Smooth muscle cell (in vitro differentiated cells): ENCODE data around the gene FRMPD4. TPM values are rescaled to one million over a fixed set of nuclear protein-coding genes. Genes with fewer than 3 reads are reported as not detected.

ENCODE experiments used
- DNase-seq: peaks from one replicate; lab custom pipeline; 2025; ENCODE audit not compliant: unreplicated experiment; lab: John Stamatoyannopoulos, UW
- H2AFZ ChIP-seq: fragments of 200-600 bp; sonication (generic); 2 replicates; pipeline ENCODE4 v1.6.0; 2016; ENCODE audit warnings: antibody characterized with exemption, low read depth, mild to moderate bottlenecking
- H3F3A ChIP-seq: fragments of 200-600 bp; sonication (generic); 2 replicates; pipeline ENCODE4 v1.6.0; 2017; ENCODE audit warnings: antibody characterized with exemption, low read depth
- H3K27ac ChIP-seq: fragments of 200-600 bp; sonication (generic); 2 replicates; pipeline ENCODE4 v1.5.1; 2016; ENCODE audit warnings: low read depth, mild to moderate bottlenecking
- H3K27me3 ChIP-seq: fragments of 200-600 bp; sonication (generic); 2 replicates; pipeline ENCODE4 v1.6.1; 2016; ENCODE audit warnings: low read depth, mild to moderate bottlenecking
- H3K36me3 ChIP-seq: fragments of 200-600 bp; sonication (generic); 2 replicates; pipeline ENCODE4 v1.5.1; 2016; ENCODE audit warnings: low read depth
- H3K4me1 ChIP-seq: fragments of 200-600 bp; sonication (generic); 2 replicates; pipeline ENCODE4 v1.5.1; 2016; ENCODE audit warnings: low read depth
- H3K4me2 ChIP-seq: fragments of 200-600 bp; sonication (generic); 2 replicates; pipeline ENCODE4 v1.6.0; 2016; ENCODE audit warnings: mild to moderate bottlenecking
- H3K4me3 ChIP-seq: fragments of 200-600 bp; sonication (generic); 2 replicates; pipeline ENCODE4 v1.5.1; 2016; ENCODE audit warnings: mild to moderate bottlenecking
- H3K79me2 ChIP-seq: fragments of 200-600 bp; sonication (generic); 2 replicates; pipeline ENCODE4 v1.6.0; 2016; ENCODE audit warnings: low read depth, mild to moderate bottlenecking
- H3K9ac ChIP-seq: fragments of 200-600 bp; sonication (generic); 2 replicates; pipeline ENCODE4 v1.6.0; 2016; ENCODE audit warnings: low read depth
- H3K9me3 ChIP-seq: fragments of 200-600 bp; sonication (generic); replicated peaks from 2 replicates; pipeline ENCODE4 v1.5.1; 2016; ENCODE audit warnings: low read depth
- H4K20me1 ChIP-seq: fragments of 200-600 bp; sonication (generic); 2 replicates; pipeline ENCODE4 v1.6.0; 2016; ENCODE audit warnings: low read depth
- WGBS: methylation state at CpG from one replicate; pipeline ENCODE4 v1.1.7; 2016; ENCODE audit warnings: low lambda C conversion rate; 5-methylcytosine and 5-hydroxymethylcytosine counted together
- polyA plus RNA-seq: library from polyadenylated mRNA; unstranded; fragments of >200 nt; fragmentation: Nextera tagmentation; extraction: Ambion mirVana; gene quantifications from 2 replicates; pipeline ENCODE4 v1.2.1, GENCODE V29; 2016
- total RNA-seq: library from RNA; depleted of rRNA; stranded (reverse); fragments of >200 nt; gene quantifications from 2 replicates; pipeline ENCODE4 v1.2.3, GENCODE V29; 2014
- TF ChIP-seq, protein P1 (sequence below): fragments of 200-600 bp; sonication (generic); IDR thresholded peaks from 2 replicates; pipeline ENCODE4 v1.5.1; 2017; ENCODE audit warnings: borderline replicate concordance, mild to moderate bottlenecking, antibody characterized with exemption; ENCODE audit not compliant: insufficient read depth, poor library complexity, severe bottlenecking

The FRMPD4 gene
- total and polyA plus RNA-seq, 2 experiments from 2014 or later: 0.13 TPM; not detected in 1

DNA sequence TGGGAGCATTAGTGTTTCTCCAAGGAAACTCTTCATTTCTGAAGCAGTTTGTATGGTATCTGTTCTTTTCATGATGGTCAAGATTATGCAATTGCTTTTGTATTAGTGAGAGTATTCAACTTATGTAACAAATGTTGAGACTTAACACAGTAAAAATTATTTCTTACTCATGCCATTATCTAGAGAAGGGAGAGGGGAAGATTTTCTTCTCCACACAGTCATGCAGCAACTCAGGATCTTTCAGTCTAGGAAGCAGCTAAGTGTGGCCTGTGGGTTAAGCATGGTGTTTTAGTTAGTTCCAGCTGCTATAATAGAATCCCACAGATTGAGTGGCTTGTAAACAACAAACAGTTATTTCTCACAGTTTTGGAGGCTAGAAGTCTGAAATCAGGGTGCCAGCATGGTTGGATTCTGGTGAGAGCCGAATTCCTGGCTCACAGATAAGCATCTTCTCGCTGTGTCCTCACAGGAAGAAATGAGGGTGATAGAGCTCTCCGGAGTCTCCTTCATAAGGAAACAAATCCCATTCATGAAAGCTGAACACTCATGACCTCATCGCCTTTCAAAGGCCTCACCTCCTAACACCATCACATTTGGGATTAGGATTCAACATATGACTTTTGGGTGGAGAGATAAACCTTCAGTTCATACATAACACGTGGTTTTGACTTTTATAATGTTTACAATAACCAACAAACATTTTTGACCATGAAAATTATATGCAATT, 101.2 kb downstream of the FRMPD4 start:
- no peak overlapping the region for H3K4me2 ChIP-seq
- TF ChIP-seq, protein P1, sequence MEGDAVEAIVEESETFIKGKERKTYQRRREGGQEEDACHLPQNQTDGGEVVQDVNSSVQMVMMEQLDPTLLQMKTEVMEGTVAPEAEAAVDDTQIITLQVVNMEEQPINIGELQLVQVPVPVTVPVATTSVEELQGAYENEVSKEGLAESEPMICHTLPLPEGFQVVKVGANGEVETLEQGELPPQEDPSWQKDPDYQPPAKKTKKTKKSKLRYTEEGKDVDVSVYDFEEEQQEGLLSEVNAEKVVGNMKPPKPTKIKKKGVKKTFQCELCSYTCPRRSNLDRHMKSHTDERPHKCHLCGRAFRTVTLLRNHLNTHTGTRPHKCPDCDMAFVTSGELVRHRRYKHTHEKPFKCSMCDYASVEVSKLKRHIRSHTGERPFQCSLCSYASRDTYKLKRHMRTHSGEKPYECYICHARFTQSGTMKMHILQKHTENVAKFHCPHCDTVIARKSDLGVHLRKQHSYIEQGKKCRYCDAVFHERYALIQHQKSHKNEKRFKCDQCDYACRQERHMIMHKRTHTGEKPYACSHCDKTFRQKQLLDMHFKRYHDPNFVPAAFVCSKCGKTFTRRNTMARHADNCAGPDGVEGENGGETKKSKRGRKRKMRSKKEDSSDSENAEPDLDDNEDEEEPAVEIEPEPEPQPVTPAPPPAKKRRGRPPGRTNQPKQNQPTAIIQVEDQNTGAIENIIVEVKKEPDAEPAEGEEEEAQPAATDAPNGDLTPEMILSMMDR: no peak
- no peaks in the 10 kb centered on the region for H3K4me1 ChIP-seq
- no peaks in the 10 kb centered on the region for H4K20me1 ChIP-seq
- H3K9me3 ChIP-seq: no peaks in the 10 kb centered on the region
- no peak for DNase-seq
- H3K36me3 ChIP-seq: no peaks in the 10 kb centered on the region
- H3K4me3 ChIP-seq: no peak overlapping the region
- no peaks in the 10 kb centered on the region for H3F3A ChIP-seq
- no peak overlapping the region for H3K9ac ChIP-seq
- WGBS: 66% methylated on average over 5 of the region's 5 CpGs
- no peak overlapping the region for H3K27ac ChIP-seq
- H2AFZ ChIP-seq: no peak overlapping the region
- no peaks in the 10 kb centered on the region for H3K27me3 ChIP-seq
- no peaks in the 10 kb centered on the region for H3K79me2 ChIP-seq

DNA sequence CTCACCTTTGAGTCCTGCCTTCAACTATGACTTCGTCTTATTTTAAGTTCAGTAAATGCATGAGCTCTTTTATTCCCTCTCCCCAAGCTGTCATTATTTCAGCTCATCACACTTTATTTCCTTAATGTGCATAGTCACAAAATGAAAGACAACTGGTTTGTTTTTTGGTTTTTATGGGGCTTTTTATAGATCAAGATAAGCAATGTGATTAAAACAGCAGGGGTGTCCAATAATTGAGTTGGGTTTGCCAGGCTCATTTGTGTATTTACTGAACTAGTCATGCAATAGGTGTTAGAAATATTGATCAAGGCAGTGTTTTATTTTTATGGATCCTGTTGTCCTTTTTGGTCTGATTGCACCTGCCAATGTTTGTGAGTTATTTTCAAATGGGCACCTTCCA, 102.2 kb downstream of the FRMPD4 start:
- Histone ChIP-seq H3K9me3 (no peaks in the 10 kb centered on the region), H3K79me2 (no peaks in the 10 kb centered on the region), H3K4me3 (no peak overlapping the region), H3K36me3 (no peaks in the 10 kb centered on the region), H2AFZ (no peak overlapping the region), H3K27ac (no peak overlapping the region), H3K4me2 (no peak overlapping the region), H4K20me1 (no peaks in the 10 kb centered on the region), H3K27me3 (no peaks in the 10 kb centered on the region), H3F3A (no peaks in the 10 kb centered on the region), H3K4me1 (no peaks in the 10 kb centered on the region), H3K9ac (no peak overlapping the region)
- TF ChIP-seq, protein P1: no peak
- DNase-seq: no peak
- 67% methylated on average over 1 of the region's 1 CpG for WGBS

DNA sequence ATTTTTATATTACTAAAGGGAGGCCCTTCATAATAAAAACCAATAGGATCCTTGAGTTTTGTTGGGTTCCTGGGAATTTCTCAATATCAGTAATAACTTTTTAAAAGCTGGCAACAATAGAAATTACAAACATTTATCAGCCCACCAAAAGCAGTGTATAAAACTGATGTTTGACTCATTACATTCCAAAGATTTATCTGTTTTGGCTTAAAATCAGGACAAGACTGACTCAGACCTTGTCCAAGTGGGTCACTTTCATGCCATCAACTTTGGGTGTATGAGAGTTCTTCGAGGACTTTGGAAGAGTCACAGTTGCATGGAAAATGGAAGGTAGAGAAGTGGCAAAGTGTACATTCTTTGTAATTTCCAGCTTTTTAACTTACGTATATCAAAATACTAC, 102.8 kb downstream of the FRMPD4 start:
- no peaks in the 10 kb centered on the region for H4K20me1 ChIP-seq
- no peaks in the 10 kb centered on the region for H3K79me2 ChIP-seq
- TF ChIP-seq, protein P1: no peak
- no peaks in the 10 kb centered on the region for H3K9me3 ChIP-seq
- H3K27ac ChIP-seq: no peak overlapping the region
- no peak overlapping the region for H3K4me3 ChIP-seq
- DNase-seq: no peak
- no peak overlapping the region for H3K9ac ChIP-seq
- H2AFZ ChIP-seq: no peak overlapping the region
- 84% methylated on average over 2 of the region's 2 CpGs for WGBS
- no peak overlapping the region for H3K4me2 ChIP-seq
- H3F3A ChIP-seq: no peaks in the 10 kb centered on the region
- no peaks in the 10 kb centered on the region for H3K36me3 ChIP-seq
- no peaks in the 10 kb centered on the region for H3K27me3 ChIP-seq
- no peaks in the 10 kb centered on the region for H3K4me1 ChIP-seq
